NCI-H2081 treated with DMSO at 0.1 percent for 48 hours (cell line): ENCODE results near the gene TRIAP1.
"Not testable (repeated sequence)": the region's sequence is repeated elsewhere in the genome, so short reads cannot be mapped to it uniquely, and the experiment has no call there.

Source experiments
- DNase-seq: peaks from one replicate; lab custom pipeline; 2025; lab: John Stamatoyannopoulos, UW

The TRIAP1 gene

DNA sequence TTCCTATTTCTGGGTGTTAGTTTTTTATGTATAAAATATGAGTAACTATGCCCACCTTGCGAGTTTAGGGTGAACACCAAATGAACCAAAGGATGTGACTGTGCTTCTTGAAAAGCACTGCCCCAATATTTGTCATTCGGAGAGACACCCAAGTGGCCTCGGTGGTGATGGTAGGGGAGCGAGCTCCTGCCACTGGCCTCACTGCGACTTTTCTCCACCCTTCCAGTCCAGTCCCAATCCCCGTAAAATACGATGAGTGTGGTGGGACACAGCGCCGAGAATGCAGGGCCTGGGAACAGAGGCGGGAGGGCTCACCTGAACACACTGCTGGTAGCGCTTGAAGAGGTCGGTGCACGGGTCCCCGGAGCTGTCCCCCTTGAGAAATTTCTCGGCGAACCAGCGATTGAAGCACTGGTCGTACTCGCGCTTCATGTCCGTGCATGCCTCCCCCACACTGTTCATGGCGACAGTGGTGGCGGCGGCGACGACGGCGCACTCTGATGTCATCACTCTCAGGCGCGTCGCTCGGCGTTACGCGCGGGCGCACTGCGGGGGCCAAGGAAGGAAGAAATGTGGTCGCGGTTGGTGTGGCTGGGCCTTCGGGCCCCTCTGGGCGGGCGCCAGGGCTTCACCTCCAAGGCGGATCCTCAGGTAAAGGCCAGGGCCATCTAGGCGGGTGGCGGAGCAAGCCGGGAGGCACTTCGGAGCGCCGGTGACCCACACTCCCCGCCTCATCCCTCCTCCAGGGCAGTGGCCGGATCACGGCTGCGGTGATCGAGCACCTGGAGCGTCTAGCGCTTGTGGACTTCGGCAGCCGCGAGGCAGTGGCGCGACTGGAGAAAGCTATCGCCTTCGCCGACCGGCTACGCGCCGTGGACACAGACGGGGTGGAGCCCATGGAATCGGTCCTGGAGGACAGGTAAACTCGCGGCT lies at the start of gene TRIAP1, which contains the start of gene GATC:
Gene TRIAP1 (minus strand): TSS at position 474 of the 933 bp plus-strand sequence. CDS start 12 bp downstream, at position 462.
Gene GATC (plus strand): TSS at position 534 of the 933 bp plus-strand sequence. CDS start 37 bp downstream, at position 571.
- DNase-seq = peak; percentile 34

DNA sequence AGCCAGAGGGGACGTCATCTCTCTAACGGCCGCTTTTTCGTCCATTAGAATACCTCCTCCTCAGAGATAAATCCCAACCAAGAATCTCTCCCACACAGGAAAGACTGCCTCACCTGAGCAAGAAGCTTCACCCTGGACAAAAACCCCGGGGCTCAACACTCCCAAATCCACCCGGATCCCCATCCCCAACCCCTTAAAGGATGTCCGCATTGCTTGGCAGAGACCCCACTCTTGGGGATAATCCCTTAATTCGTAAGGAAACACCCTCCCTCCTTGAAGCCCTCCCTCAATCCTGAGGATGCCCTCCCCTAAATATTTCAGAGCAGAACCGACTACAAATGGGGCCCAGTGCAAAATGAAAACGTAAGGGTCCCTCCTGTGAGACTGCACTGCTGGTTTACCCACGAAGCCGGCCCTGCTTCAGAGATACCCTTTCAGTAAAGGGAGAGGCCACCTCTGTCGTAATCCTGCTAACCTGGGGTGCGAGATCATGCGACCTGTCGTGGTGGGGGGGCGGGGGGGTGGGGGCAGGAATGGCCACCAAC lies 49.1 kb upstream of the TRIAP1 start:
- DNase-seq = no peak

DNA sequence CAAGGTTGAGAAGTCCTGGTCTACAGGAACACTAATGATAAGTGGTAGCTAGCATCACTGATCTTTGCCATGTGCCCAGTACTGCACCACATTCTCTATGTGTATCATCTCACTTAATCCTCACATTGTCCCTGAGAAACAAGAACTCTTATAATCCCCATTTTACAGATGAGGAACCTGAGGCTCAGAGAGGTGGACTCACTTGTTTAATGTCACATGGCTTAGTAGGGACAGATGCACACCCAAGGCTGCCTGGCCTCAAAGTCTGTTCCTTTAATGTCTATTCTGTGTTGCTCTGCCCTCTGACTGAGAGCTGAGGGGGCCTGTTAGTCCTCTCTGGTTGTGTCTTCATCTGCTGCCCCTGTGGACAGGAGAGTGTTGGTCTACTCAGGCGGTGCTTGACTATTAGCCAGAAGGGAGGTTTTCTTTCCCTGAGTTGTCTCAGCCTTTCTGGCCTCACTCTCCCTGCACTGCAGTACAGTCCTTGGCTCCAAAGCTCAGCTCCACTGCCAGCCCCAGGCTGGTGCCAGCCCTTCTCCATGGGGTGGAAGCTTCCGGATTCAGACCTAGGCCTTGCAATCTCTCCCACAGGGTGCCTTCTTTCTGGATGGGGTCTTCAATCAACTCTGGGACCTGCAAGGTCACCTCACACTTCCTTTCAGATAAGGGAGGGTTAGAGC lies 44.8 kb upstream of the TRIAP1 start:
- no peak for DNase-seq

DNA sequence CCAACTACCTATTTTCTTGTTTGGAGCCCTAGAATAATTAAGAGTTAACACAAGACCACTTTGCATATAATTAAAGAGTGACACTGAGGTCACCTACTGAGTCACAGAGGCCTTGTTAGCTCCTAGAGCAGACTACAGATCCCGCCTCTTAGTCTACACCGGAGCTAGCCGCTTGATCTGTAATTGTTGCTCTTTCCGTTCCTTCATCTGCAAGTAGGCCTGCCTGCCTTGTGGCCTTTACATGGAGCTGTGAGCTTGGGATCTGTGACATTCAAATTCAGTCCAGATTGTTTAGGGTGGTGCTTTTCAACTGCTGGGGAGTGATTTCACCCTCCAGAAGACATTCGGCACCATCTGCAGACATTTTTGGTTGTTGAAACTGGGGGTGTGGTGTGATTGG lies 44.1 kb upstream of the TRIAP1 start:
- DNase-seq = no peak

DNA sequence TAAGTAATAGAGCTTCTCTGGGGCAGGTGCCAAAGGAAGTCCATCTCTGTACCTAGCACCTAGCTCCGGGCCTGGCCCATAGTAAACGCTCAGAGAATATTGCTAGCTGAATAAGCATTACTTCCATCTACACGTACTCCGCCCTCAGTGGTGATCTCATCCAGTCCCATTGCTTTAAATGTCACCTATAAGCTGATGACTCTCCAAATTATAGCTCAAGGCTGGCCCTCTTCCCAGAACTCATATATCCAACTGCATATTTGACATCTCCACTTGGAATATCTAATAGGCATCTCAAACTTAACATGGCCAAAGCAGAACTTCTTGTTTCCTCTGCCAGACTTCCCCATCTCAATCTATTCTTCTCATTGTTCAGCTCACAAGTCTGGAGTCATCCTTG lies 42.8 kb upstream of the TRIAP1 start:
- no peak for DNase-seq

DNA sequence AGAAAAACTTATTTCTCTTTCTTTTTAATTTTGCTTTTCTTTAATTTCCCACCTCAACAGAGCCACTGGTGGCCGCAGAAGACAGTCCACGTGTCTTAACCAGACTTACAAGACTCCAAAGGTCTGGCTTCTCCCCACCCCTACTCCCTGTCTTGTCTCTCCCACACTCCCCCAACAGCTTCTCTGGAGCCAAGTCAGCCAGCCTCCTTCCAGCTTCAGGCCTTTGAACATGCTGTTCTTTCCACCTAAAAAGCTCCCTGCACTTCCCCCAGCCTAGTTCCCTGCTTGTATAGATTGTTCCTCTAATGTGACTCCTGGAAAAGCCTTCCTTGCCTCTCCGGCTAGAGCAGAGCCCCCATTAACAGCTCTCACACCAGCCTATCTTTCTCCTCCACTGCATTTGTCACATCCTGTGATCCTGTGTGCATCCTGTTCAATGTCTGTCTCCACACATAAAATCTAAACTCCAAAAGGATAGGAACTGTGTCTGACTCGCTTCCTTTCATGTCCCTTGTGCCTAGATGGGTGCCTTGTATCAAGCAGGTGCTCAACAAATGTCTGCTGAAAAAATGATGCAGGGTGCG lies 42.0 kb upstream of the TRIAP1 start:
- DNase-seq = no peak

DNA sequence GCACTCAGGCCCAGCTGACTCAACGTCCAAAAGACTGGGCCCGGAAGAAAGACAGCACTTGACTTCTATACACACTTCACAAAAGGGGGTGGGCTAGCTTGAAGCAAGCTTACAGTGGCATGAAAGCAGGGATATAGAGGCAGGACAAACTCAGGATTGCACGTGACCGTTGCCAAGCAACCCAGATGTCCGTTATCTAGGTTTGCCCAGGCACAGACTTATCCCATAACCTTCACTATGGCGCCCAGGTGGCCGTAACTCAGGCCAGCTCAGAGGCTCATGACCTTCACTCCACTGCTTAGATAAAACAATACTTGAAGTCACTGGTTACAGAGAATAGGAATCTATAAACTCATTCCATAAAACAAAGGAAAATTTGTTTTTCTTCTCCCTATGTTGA lies 41.4 kb upstream of the TRIAP1 start:
- DNase-seq = not testable (repeated sequence)

DNA sequence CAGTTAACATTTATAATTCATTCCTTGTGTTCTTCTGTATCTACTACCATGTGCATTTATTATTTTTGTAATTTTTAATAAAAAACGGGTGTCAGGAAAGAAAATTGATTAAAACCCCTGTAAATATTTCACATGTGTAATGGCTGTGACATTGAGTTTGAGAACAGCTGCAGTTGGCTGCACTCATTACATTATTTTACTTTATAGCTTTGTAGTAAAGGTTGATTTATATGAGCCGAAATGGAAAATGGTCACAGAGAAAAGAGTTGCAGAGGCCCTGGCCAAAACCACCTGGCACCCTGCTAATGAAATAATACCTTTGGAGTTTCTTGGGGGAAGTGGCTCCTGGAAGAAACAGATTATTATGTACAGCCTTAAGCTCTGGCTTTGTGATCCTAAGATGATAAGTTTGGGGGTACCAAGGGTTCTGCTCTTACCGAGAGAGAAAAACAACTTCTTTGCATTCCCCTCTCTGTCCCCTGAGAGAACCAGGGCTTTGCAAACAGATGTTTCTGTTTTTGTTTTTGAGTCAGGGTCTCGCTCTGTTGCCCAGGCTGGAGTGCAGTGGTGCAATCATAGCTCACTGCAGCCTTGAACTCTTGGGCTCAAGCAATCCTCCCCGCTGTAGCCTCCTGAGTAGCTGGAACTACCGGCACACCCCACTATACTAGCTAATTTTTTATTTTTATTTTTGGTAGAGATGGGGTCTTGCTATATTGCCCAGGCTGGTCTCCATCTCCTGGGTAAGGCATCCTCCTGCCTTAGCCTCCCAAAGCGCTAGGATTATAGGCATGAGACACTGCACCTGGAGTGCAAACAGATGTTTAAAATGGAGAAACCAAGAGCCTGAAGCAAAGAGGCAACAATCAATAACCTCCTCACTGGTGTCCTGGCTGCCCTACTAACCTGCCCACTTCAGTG lies 40.0 kb upstream of the TRIAP1 start:
- DNase-seq = no peak

DNA sequence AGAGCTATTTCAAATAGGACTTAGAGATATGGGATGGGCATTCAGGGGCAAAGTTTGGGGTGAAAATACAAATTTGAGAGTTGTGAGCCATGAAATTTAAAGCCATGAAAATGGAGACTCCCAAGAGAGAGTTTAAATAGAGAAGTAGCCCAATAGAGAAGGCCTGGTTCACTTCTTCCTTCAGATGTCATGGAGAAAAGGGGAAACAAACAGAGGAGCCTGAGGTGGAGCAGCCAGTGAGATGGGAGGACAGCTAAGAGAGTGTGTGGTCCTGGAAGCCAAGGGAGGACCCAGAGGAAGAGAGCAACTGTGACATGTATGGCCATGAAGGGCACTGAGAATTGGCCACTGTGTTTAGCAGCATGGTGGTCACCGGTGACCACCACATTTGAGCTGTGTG lies 37.4 kb upstream of the TRIAP1 start:
- DNase-seq = no peak

DNA sequence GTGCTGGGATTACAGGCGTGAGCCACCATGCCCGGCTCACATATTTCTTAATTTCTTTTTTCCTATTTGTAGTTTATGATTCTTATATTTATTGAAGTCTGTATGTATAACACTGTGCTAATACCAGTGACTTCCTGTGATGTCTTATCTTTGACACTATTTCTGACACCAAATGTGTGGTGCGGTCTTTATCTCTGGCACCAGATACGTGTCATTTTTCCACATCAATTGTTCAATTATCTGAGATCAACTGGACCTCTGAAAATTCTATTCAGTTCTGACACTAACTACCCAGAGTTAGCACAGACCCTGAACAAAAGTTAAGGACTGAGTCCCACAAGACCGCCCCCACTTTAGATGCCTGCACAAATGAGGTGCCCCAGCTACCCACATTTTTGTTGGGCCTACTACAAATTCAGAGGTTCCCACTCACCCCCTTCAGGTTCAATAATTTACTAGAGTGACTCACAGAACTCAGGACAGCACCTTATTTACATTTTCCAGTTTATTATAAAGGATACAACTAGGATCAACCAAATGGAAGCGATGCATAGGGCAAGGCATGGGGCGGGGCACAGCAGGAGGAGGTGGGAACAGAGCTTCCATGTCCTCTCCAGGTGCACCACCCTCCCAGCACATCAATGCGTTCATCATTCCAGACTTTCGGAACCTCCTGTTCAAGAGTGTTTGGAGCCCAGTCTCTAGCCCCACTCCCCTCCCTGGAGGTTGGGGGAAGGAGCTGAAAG lies 35.0 kb upstream of the TRIAP1 start:
- DNase-seq = no peak

DNA sequence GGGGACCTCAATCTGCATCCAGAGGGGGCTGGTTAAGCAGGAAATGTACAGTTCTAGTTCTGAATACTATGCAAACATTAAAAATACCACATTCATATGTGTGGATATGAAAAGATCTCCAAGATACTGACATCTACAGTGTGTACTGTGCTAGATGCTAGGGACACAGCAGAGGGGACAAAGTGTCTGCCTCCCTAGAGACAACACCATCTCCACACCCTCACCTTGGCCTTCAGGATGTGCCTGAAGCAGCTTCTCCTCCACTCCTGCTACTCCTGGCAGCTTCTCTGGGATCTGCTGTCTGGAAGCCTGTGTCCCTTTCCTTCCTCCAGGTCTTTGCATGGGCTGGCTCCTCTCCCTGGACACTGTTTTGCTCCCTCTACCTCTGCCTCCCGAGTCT lies 34.0 kb upstream of the TRIAP1 start:
- no peak for DNase-seq

DNA sequence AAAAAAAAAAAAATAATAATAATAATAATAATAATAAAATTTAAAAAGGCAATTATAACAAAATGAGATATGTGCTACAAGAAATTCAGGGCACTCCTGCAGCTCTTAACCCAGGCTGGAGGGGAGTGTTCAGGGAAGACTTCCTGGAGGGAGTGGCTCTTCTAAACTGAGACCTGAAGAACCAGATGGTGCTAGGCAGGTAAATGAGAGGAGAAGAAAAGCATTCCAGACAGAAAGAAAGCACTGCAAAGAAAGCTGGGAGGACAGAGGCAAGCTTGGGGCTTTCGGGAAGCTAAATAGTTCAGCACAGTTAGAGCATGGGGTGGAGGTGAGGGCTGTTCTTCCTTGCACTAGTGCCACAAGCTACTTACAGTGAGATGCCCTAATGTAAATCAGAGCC lies 33.3 kb upstream of the TRIAP1 start:
- no peak for DNase-seq

DNA sequence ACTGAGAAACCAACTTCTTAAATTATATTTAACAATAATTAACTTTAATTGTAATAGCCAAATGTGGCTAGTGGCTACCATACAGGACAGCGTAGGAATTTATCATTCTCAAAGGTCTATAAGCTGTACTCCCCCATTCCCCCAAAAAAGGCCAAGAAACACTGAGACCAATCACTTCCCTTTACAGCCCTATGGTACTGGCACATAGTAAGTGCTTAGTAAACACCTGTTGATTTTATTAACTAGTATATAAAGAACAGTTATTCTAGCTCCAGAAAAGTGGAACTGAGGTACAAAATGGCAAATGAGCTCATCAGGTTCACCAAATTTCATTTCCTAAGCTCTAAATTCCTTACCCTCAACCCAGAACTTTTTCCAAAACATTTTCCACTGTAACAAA lies 29.5 kb upstream of the TRIAP1 start:
- no peak for DNase-seq

DNA sequence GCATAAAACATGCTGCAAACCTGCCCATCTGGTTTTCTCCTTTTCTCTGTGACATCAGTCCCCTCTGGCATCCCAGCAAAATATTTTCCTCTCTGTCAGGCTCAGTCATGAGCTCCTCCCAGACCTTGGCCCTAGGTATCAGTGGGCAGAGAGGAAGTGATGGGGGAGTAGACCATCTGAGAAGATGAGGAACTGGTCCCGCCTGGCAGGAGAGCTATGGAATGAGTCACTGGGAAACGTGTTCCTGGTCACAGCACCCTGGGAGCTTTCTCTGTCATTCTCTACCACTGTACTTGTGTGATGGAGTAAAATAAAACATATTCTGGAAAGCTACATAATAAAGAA lies 28.4 kb upstream of the TRIAP1 start:
- no peak for DNase-seq

DNA sequence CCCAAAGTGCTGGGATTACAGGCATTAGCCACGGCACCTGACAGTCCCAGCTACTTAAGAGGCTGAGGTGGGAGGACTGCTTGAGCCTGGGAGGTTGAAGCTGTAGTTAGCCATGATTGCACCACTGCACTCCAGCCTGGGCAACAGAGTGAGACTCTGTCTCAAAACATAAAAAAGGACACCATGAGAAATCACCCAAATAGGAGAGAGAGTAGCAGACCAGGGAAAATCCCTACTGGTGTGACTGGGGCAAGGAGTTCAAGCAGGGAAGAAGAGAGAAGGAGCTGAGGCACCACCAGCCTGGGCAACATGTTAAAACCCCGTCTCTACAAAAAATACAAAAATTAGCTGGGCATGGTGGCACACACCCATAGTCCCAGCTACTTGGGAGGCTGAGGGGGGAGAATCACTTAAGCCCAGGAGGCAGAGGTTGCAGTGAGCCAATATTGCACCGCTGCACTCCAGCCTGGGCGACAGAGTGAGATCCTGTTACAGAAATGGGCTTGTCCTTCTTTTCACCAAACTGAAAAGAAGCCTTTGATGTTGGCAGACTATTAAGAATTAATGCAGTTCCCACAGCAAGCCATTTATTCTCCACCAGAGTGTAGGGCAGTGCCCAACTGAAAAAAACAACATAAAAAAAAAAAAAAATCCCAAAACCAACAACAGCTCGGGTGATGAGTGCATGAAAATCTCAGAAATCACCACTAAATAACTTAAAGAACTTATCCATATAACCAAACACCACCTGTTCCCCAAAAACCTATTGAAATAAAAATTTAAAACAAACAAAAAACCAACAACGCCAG lies 27.8 kb upstream of the TRIAP1 start:
- no peak for DNase-seq

DNA sequence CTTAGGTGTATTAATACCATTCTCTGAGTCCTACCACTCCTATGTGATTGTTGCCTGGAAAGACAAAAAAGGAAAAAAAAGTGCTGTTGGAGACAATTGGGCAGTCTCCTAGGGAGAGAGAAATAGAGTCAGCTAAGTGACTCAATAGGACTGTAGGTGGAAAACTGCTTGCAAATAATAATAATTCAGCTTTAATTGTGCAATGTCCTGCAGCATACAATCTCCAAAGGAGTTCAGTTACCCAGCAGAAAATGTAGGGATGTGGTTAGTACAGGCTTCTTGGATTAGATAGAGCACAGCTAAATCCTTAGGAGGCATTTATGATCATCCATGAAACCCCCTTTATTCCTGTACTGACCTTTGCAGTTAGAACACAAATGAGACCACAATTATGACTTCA lies 26.3 kb upstream of the TRIAP1 start:
- no peak for DNase-seq

DNA sequence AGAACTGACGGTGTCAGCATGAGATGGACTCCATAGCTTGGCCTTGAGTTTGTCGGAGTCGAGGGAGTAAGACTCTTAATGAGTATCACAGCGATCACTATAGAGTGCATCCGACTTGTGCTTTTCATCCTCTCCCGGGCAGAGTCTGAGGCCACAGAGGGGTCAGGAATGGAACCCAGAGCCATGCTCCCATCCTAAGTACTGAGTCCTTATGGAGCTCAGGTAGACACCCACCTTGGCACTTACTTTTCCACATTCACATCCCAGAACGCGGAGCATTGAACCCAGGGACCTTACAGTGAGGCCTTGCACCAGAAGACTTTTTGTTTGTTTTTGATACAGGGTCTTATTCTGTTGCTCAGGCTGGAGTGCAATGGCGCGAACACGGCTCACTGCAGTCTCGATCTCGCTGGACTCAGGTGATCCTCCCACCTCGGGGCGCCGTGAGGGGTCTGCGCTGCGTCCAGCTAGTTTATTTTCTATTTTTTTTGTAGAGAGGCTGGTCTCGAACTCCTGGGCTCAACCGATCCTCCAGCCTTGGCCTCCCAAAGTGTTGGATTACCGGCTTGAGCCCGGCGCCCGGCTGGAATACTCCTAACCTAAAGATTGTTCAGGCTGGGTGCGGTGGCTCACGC lies 24.1 kb upstream of the TRIAP1 start:
- DNase-seq = no peak

DNA sequence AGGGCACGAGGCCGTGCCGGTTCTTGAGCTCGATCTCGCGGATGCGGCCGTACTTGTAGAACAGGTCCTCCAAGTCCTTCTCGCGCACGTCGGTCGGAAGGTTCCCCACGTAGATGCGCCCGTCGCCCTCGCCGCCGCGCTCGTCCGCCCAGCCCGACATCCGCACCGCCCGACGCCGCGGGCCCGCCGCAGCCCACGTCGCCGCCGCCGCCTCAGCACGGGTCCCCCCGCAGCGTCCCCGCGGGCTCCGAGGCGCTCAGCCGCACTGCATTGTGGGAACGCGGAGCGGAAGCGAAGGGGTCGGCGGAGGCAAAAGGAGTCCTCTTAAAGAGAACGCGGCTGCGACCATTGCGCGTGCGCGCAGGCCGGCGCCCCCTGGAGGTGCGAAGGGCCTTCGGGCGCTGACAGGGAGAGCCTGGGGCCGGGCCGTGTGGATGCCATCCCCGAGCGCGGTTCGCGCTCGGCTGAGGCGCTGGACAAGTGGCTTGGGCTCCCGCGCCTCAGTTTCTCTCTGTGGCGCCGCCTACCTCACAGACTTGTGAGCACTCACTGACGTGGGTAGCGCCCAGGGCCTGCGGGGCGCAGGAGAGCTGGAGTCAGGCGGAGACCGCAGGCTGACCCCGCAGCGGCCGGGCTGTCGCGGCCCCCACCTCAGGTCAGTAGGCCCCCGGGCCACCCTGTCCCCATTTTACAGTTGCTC lies 23.4 kb upstream of the TRIAP1 start, which contains the start of gene SRSF9:
Gene SRSF9 (minus strand): TSS at position 299 of the 700 bp plus-strand sequence. CDS start 139 bp downstream, at position 160.
- DNase-seq = peak; percentile 85
